RKO (cell line): Measurements from ENCODE around the gene TNFRSF4.
"Not testable (repeated sequence)": the region's sequence is repeated elsewhere in the genome, so short reads cannot be mapped to it uniquely, and the experiment has no call there.

ENCODE experiments used
- DNase-seq: peaks from one replicate; pipeline ENCODE4 v3.0.0-alpha.2; 2016; ENCODE audit warnings: low spot score

The TNFRSF4 gene

GRCh38 chr1:1202831-1203560, 11.0 kb downstream of the TNFRSF4 start:
- DNase-seq = no peak

- DNase-seq = peak; percentile 22
Observed at GRCh38 chr1:1200876-1201810, 12.8 kb downstream of the TNFRSF4 start.

GRCh38 chr1:1199961-1200875, 13.7 kb downstream of the TNFRSF4 start:
- DNase-seq = no peak

- no peak for DNase-seq
Observed at GRCh38 chr1:1199141-1199960, 14.6 kb downstream of the TNFRSF4 start.

- DNase-seq = no peak
Observed at GRCh38 chr1:1198423-1199140, 15.4 kb downstream of the TNFRSF4 start.

GRCh38 chr1:1197551-1198422, 16.2 kb downstream of the TNFRSF4 start:
- DNase-seq = no peak

- no peak for DNase-seq
Observed at GRCh38 chr1:1197188-1197500, 16.8 kb downstream of the TNFRSF4 start.

- DNase-seq = no peak
Observed at GRCh38 chr1:1196431-1197187, 17.3 kb downstream of the TNFRSF4 start.

- not testable (repeated sequence) for DNase-seq
Observed at GRCh38 chr1:1195726-1196125, 18.2 kb downstream of the TNFRSF4 start.

- no peak for DNase-seq
Observed at GRCh38 chr1:1194723-1195122, 19.2 kb downstream of the TNFRSF4 start.

GRCh38 chr1:1191734-1192133, 22.2 kb downstream of the TNFRSF4 start:
- DNase-seq = no peak

GRCh38 chr1:1189111-1189510, 24.8 kb downstream of the TNFRSF4 start:
- DNase-seq = no peak

GRCh38 chr1:1187938-1188337, 26.0 kb downstream of the TNFRSF4 start:
- DNase-seq = no peak

- DNase-seq = no peak
Observed at GRCh38 chr1:1185101-1185765, 28.7 kb downstream of the TNFRSF4 start.

- no peak for DNase-seq
Observed at GRCh38 chr1:1183833-1184775, 29.8 kb downstream of the TNFRSF4 start.

GRCh38 chr1:1183221-1183747, 30.7 kb downstream of the TNFRSF4 start:
- no peak for DNase-seq
